Putamen (tissue), 1 donor: ENCODE data around the gene EIF4B.

Experiments used
- DNase-seq: peaks from one replicate; pipeline ENCODE4 v3.0.0-alpha.2; 2016; ENCODE audit warnings: low spot score

The EIF4B gene

GRCh38 chr12:53059434-53060063 is 53.3 kb downstream of the EIF4B start:
- no peak for DNase-seq

DNA sequence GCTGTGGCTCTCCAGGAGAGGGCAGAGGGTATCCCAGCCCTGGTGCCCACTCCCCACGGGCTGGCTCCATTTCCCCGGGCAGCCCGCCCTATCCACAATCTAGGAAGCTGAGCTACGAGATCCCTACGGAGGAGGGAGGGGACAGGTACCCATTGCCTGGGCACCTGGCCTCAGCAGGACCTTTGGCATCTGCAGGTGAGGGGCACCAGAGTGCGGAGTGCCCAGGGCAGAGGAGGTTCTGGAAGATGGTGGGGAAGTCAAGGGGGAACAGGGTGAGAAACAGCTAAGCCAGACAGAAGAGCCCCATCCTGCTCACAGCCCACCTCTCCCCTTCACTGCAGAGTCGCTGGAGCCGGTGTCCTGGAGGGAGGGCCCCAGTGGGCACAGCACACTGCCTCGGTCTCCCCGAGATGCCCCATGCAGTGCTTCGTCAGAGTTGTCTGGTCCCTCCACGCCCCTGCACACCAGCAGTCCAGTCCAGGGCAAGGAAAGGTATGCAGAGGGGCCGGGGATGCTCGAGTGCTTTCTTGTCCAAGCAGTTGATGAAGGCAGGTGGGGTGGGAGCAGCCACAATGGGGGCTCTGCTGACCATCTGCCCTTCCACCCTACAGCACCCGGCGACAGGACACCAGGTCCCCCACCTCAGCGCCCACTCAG is 53.9 kb downstream of the EIF4B start:
- no peak for DNase-seq

GRCh38 chr12:53060721-53061276 is 54.5 kb downstream of the EIF4B start:
- DNase-seq, result no peak

GRCh38 chr12:53061404-53062010 is 55.3 kb downstream of the EIF4B start:
- DNase-seq, result no peak

GRCh38 chr12:53062011-53062961 is 56.0 kb downstream of the EIF4B start:
- no peak for DNase-seq

GRCh38 chr12:53062977-53063707 is 56.9 kb downstream of the EIF4B start:
- no peak for DNase-seq

GRCh38 chr12:53063708-53064612 is 57.7 kb downstream of the EIF4B start:
- no peak for DNase-seq

DNA sequence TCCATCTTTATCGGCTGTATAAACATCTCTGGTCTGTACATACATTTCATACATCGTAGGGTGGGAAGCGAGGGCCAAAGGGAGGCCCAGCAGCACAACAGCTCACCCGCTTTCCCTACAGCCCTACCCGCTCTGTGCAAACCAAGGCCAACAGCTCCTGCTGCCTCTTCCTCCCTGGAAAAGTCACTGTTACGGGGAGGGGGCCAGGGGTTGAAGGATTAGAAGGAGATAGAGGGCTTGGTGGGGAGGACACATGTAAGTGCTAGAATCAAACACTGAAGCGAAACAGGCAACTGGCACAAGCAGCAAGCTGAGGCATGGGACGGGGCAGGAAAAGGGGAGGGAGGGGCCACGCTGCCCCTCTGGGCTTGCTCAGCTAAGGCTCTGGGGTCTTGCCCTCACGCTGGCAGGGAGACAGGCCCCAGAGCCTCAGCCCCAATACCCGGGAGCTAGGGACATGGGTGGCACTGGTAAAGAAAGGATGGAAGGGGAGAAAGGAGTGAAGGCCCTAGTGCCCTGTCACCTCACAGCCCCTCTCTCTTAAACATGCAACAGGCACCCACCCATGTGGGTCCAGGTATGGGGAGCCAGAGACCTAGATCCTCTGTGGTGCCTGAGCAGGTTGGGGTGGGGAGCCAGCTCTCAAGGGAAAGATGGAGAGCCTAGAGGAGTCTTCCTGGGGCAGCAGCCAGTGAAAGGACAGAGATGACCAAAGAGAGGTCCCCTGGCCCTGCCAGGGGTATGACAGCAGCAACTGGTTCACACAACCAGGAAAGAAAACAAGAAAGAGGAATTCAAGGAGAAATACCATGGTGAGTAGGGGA is 58.6 kb downstream of the EIF4B start:
- DNase-seq, result no peak

DNA sequence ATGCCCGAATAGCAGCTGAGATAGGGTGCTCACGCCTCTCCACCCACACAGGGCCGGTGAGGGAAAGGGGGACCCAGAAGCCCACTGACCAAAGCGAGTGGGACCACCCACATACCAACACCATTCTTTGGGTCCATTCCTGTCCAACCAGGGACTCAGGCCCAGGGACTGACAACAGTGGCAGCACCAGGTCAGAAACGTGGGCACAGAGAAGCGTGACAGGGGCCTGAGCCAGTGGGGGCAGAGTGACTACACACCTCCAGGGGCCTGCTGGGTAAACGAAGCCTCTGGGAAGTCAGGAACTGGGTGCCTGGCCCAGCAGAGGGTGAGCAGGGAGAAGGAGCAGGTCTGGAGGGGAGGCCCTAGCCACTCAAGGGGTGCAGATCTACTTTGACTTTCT is 59.2 kb downstream of the EIF4B start:
- DNase-seq, result no peak

- DNase-seq, result peak; percentile 73
These were observed 60.0 kb downstream of the EIF4B start for GRCh38 chr12:53065975-53066931.

DNA sequence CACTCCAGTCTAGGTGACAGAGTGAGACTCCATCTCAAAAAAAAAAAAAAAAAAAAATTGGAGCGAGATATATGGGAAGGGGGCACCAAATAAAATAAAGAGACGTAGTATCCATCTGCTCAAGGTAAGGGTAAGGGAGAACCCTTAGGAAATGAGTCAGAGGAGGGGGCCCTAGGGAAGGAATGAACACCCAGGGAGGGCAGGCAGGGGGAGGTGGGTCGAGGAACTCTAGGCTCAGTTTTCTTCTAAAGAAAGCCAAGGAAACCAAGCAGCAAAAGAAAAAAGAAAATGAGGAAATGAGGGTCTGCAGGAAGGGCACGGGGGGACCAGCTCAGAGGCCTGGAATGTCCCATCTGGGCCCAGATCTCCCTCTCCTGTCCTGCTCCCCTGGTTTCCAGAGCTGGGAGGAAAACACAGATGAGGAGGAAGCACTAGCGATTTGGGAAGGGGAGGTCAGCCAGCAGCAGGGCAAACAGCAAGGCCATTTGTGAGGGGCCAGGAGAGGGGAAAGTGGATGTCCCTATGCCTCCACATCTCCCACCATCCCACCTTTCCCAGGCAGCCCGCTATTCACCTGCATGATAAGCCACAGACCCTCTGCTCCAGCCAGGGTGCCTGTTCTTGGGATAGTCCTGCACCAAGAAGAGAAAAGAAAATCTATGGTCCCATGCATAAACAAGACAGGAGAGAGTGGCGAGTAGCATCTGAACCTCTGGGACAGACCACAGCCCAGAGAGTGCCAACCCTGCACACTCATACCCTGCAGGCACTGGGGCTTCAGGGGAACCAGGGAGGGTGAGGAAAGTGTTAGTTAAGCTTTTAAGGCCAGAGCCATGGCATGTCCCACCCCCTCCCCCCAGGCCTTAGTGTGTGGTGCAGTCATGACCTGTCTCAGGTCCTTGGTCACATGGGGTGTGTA is 61.1 kb downstream of the EIF4B start:
- DNase-seq, result no peak

- no peak for DNase-seq
These were observed 61.9 kb downstream of the EIF4B start for GRCh38 chr12:53067993-53068770.

GRCh38 chr12:53068811-53069585 is 62.7 kb downstream of the EIF4B start:
- DNase-seq, result no peak

DNA sequence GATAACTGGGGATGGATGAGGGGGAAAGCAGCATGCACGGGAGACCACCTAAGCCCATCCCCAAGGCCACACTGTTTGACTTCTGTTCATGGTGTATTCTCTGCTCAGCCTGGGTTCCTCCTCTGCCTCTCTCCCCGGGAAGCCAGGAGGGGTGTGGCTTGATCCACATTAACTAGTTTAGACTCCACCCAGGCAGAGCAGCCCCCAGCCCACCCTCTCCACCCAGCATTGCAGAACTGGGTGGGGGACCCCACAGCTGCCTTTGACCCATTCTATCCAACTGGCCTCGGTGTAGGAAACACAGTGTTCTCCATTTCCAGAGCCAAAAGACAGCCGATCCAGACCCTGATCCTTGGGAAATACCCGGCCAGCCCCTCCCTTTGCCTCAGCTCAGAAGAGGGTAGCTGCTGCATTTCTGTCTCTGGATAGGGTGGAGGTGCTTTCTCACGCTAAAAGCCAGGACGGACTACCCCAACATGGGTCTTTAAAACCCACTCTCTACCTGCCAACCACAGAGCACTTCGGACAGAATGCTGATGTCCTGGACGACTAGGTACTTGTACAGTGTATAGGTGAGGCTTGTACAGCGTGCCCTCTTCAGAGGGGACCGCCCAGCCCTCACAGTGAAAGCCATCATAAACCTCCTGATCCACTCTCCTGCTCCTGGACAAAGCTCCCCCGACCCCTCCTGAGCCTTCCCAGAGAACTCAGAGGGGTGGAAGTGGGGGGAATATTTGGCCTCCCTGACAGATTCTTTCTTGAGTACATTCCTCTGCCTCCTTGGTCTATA is 63.6 kb downstream of the EIF4B start:
- DNase-seq, result no peak
